IMR-90 (cell line): ENCODE results near the gene CRAMP1.

Experiments used
- BHLHE40 ChIP-seq: fragments of 150-350 bp; IDR thresholded peaks from 2 replicates; pipeline ENCODE4 v1.6.1; 2016; ENCODE audit warnings: mild to moderate bottlenecking, low read depth, low read length
- CEBPB ChIP-seq: IDR thresholded peaks from 2 replicates; pipeline ENCODE4 v1.6.1; 2012; ENCODE audit warnings: low read depth, low read length, improper control_type of control experiment
- CTCF ChIP-seq: conservative IDR thresholded peaks from 2 replicates; pipeline ENCODE4 v1.5.1; 2012; ENCODE audit warnings: mild to moderate bottlenecking, low read depth, low read length, improper control_type of control experiment
- MXI1 ChIP-seq: IDR thresholded peaks from 2 replicates; pipeline ENCODE4 v1.6.1; 2012; ENCODE audit warnings: low read depth, mild to moderate bottlenecking, low read length, moderate library complexity, borderline replicate concordance
- POLR2A ChIP-seq: IDR thresholded peaks from 2 replicates; pipeline ENCODE4 v1.6.1; 2012; ENCODE audit warnings: mild to moderate bottlenecking, low read depth, low read length
- RAD21 ChIP-seq: IDR thresholded peaks from 2 replicates; pipeline ENCODE4 v1.6.1; 2012; ENCODE audit warnings: low read length, improper control_type of control experiment
- TF ChIP-seq, protein P1 (sequence below): fragments of 150-350 bp; IDR thresholded peaks from 2 replicates; pipeline ENCODE4 v1.6.1; 2017; ENCODE audit warnings: mild to moderate bottlenecking, antibody characterized with exemption, low read length, low read depth

GRCh38 chr16:1657841-1658240, 45.7 kb downstream of the CRAMP1 start:
- TF ChIP-seq, protein P1, sequence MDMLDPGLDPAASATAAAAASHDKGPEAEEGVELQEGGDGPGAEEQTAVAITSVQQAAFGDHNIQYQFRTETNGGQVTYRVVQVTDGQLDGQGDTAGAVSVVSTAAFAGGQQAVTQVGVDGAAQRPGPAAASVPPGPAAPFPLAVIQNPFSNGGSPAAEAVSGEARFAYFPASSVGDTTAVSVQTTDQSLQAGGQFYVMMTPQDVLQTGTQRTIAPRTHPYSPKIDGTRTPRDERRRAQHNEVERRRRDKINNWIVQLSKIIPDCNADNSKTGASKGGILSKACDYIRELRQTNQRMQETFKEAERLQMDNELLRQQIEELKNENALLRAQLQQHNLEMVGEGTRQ: no peak
- no peak for TF ChIP-seq CTCF
- no peak for TF ChIP-seq BHLHE40
- TF ChIP-seq POLR2A: no peak
- TF ChIP-seq CEBPB: no peak
- no peak for TF ChIP-seq RAD21
- TF ChIP-seq MXI1: no peak
